ENCODE results near the gene ARL17A. TPM values are rescaled to one million over a fixed set of nuclear protein-coding genes. Genes with fewer than 3 reads are reported as not detected.

Gene ARL17A
- polyA plus RNA-seq, 1 donor from 2014 or later, result 14.3 TPM

Small RNA genes within 50 kb of the gene (small RNA-seq; reads per million reads assigned to genes)
- 0 reads per million in 3 experiments for gene RN7SL199P

Other genes with a start within 250 kb of the ARL17A start
- gene ARL17B, start 217.9 kb downstream of the ARL17A start, polyA plus RNA-seq, result 24.2 and 28.2 TPM in 2 replicates
- 21.4 and 22.1 TPM in 2 replicates for gene LRRC37A2, start 67.2 kb downstream of the ARL17A start, polyA plus RNA-seq
- gene NSF, start 11.0 kb upstream of the ARL17A start, polyA plus RNA-seq, result 92.5 and 98.6 TPM in 2 replicates
- 7.6 TPM in 2 replicates for gene WNT3, start 239.0 kb upstream of the ARL17A start, polyA plus RNA-seq

Measured in neural cell (in vitro differentiated cells).